Epithelial cell of proximal tubule (primary cell): ENCODE data around the gene TTC19. TPM values are rescaled to one million over a fixed set of nuclear protein-coding genes. Genes with fewer than 3 reads are reported as not detected.
"Not testable (repeated sequence)": the region's sequence is repeated elsewhere in the genome, so short reads cannot be mapped to it uniquely, and the experiment has no call there.

Source experiments
- DNase-seq: peaks from one replicate; pipeline ENCODE4 v3.0.0-alpha.2; 2011; ENCODE audit warnings: low read depth
- H3K4me3 ChIP-seq: 2 replicates; pipeline ENCODE4 v1.5.1; 2011; ENCODE audit warnings: low read depth, mild to moderate bottlenecking, low read length
- CTCF ChIP-seq: conservative IDR thresholded peaks from 2 replicates; pipeline ENCODE4 v1.5.1; 2012; ENCODE audit warnings: low read depth, mild to moderate bottlenecking, low read length
- total RNA-seq: library from RNA; depleted of rRNA; stranded (reverse); fragments of >200 nt; gene quantifications from 2 replicates; pipeline ENCODE4 v1.2.3, GENCODE V29; 2015

TTC19 gene
- total RNA-seq, 1 donor from 2014 or later: 61.9 TPM

GRCh38 chr17:15971882-15972281 lies 27.7 kb upstream of the TTC19 start:
- TF ChIP-seq CTCF: no peak
- no peak overlapping the region for H3K4me3 ChIP-seq
- no peak for DNase-seq

GRCh38 chr17:15972497-15972951 lies 27.1 kb upstream of the TTC19 start:
- TF ChIP-seq CTCF: no peak
- no peak overlapping the region for H3K4me3 ChIP-seq
- DNase-seq: no peak

- TF ChIP-seq CTCF: no peak
- no peak overlapping the region for H3K4me3 ChIP-seq
- DNase-seq: no peak
Measured at GRCh38 chr17:15973016-15973415, 26.6 kb upstream of the TTC19 start.

GRCh38 chr17:15973834-15974233 lies 25.8 kb upstream of the TTC19 start:
- TF ChIP-seq CTCF: no peak
- DNase-seq: no peak
- no peak overlapping the region for H3K4me3 ChIP-seq

GRCh38 chr17:15977894-15978293 lies 21.7 kb upstream of the TTC19 start:
- H3K4me3 ChIP-seq: no peak overlapping the region
- TF ChIP-seq CTCF: no peak
- no peak for DNase-seq

GRCh38 chr17:15978606-15979005 lies 21.0 kb upstream of the TTC19 start:
- TF ChIP-seq CTCF: no peak
- no peak overlapping the region for H3K4me3 ChIP-seq
- no peak for DNase-seq

GRCh38 chr17:15979013-15979412 lies 20.6 kb upstream of the TTC19 start:
- not testable (repeated sequence) for H3K4me3 ChIP-seq, DNase-seq

GRCh38 chr17:15981208-15981607 lies 18.4 kb upstream of the TTC19 start:
- H3K4me3 ChIP-seq: no peak overlapping the region
- no peak for TF ChIP-seq CTCF
- DNase-seq: no peak
